ENCODE results near the gene PKP2. TPM values are rescaled to one million over a fixed set of nuclear protein-coding genes. Genes with fewer than 3 reads are reported as not detected.

Gene PKP2
- total and polyA plus RNA-seq, 4 donors: 6.8 to 123 (median 21.4) TPM

- Histone ChIP-seq H3K4me1 (ENCODE audit: control insufficient read depth, insufficient read depth, low read length) (no peaks in the 10 kb centered on the region), H3K27ac (ENCODE audit: low read depth, low read length) (no peak overlapping the region), H3K4me3 (ENCODE audit: low read depth, low read length) (no peak overlapping the region), H3K36me3 (ENCODE audit: control insufficient read depth, insufficient read depth, low read length) (no peaks in the 10 kb centered on the region), H3K27me3 (ENCODE audit: control insufficient read depth, insufficient read depth, low read length) (no peaks in the 10 kb centered on the region), H3K9me3 (ENCODE audit: control insufficient read depth, insufficient read depth, low read length) (no peaks in the 10 kb centered on the region)
- DNase-seq (ENCODE audit: low read depth in 4 of 6, low spot score in 6 of 6): no peak
- 83% methylated on average over 3 of the region's 5 CpGs for WGBS (ENCODE audit: insufficient coverage)
Measured at GRCh38 chr12:32777159-32777558, 119.4 kb downstream of the PKP2 start.

GRCh38 chr12:32776258-32776657 is 120.3 kb downstream of the PKP2 start:
- no CpG with 5 or more reads among the region's 4 CpGs for WGBS (ENCODE audit: insufficient coverage)
- Histone ChIP-seq H3K9me3 (ENCODE audit: control insufficient read depth, insufficient read depth, low read length) (no peaks in the 10 kb centered on the region), H3K36me3 (ENCODE audit: control insufficient read depth, insufficient read depth, low read length) (no peaks in the 10 kb centered on the region), H3K27ac (ENCODE audit: low read depth, low read length) (no peak overlapping the region), H3K27me3 (ENCODE audit: control insufficient read depth, insufficient read depth, low read length) (no peaks in the 10 kb centered on the region), H3K4me1 (ENCODE audit: control insufficient read depth, insufficient read depth, low read length) (no peaks in the 10 kb centered on the region), H3K4me3 (ENCODE audit: low read depth, low read length) (no peak overlapping the region)
- no peak for DNase-seq (ENCODE audit: low read depth in 4 of 6, low spot score in 6 of 6)

GRCh38 chr12:32773691-32774090 is 122.9 kb downstream of the PKP2 start:
- DNase-seq (ENCODE audit: low read depth in 4 of 6, low spot score in 6 of 6): no peak
- Histone ChIP-seq H3K9me3 (ENCODE audit: control insufficient read depth, insufficient read depth, low read length) (no peaks in the 10 kb centered on the region), H3K27me3 (ENCODE audit: control insufficient read depth, insufficient read depth, low read length) (no peaks in the 10 kb centered on the region), H3K36me3 (ENCODE audit: control insufficient read depth, insufficient read depth, low read length) (no peaks in the 10 kb centered on the region), H3K27ac (ENCODE audit: low read depth, low read length) (no peak overlapping the region), H3K4me1 (ENCODE audit: control insufficient read depth, insufficient read depth, low read length) (no peaks in the 10 kb centered on the region), H3K4me3 (ENCODE audit: low read depth, low read length) (no peak overlapping the region)
- 60% methylated on average over 1 of the region's 6 CpGs for WGBS (ENCODE audit: insufficient coverage)

- Histone ChIP-seq H3K9me3 (ENCODE audit: control insufficient read depth, insufficient read depth, low read length) (no peaks in the 10 kb centered on the region), H3K4me3 (ENCODE audit: low read depth, low read length) (no peak overlapping the region), H3K27ac (ENCODE audit: low read depth, low read length) (no peak overlapping the region), H3K36me3 (ENCODE audit: control insufficient read depth, insufficient read depth, low read length) (no peaks in the 10 kb centered on the region), H3K27me3 (ENCODE audit: control insufficient read depth, insufficient read depth, low read length) (no peaks in the 10 kb centered on the region), H3K4me1 (ENCODE audit: control insufficient read depth, insufficient read depth, low read length) (no peaks in the 10 kb centered on the region)
- WGBS (ENCODE audit: insufficient coverage): no CpG with 5 or more reads among the region's 1 CpG
- peak in 2 of 6 donors; percentile 7 to 62 for DNase-seq (ENCODE audit: low read depth in 4 of 6, low spot score in 6 of 6)
Measured at GRCh38 chr12:32770141-32770540, 126.4 kb downstream of the PKP2 start.

GRCh38 chr12:32768518-32768917 is 128.1 kb downstream of the PKP2 start:
- H3K27ac ChIP-seq (ENCODE audit: low read depth, low read length): no peak overlapping the region
- H3K4me3 ChIP-seq (ENCODE audit: low read depth, low read length): no peak overlapping the region
- 85% methylated on average over 4 of the region's 4 CpGs for WGBS (ENCODE audit: insufficient coverage)
- H3K36me3 ChIP-seq (ENCODE audit: control insufficient read depth, insufficient read depth, low read length): no peaks in the 10 kb centered on the region
- H3K27me3 ChIP-seq (ENCODE audit: control insufficient read depth, insufficient read depth, low read length): no peaks in the 10 kb centered on the region
- no peaks in the 10 kb centered on the region for H3K4me1 ChIP-seq (ENCODE audit: control insufficient read depth, insufficient read depth, low read length)
- no peak for DNase-seq (ENCODE audit: low read depth in 4 of 6, low spot score in 6 of 6)
- no peaks in the 10 kb centered on the region for H3K9me3 ChIP-seq (ENCODE audit: control insufficient read depth, insufficient read depth, low read length)

- WGBS (ENCODE audit: insufficient coverage): no CpG with 5 or more reads among the region's 4 CpGs
- no peaks in the 10 kb centered on the region for H3K4me1 ChIP-seq (ENCODE audit: control insufficient read depth, insufficient read depth, low read length)
Measured at GRCh38 chr12:32765906-32766305, 130.7 kb downstream of the PKP2 start.

GRCh38 chr12:32761716-32762115 is 134.9 kb downstream of the PKP2 start:
- H3K27ac ChIP-seq (ENCODE audit: low read depth, low read length): no peak overlapping the region
- no peaks in the 10 kb centered on the region for H3K9me3 ChIP-seq (ENCODE audit: control insufficient read depth, insufficient read depth, low read length)
- peaks cover 2% of the 10 kb centered on the region for H3K27me3 ChIP-seq (ENCODE audit: control insufficient read depth, insufficient read depth, low read length)
- no CpG with 5 or more reads among the region's 1 CpG for WGBS (ENCODE audit: insufficient coverage)
- no peak for DNase-seq (ENCODE audit: low read depth in 4 of 6, low spot score in 6 of 6)
- no peak overlapping the region for H3K4me3 ChIP-seq (ENCODE audit: low read depth, low read length)
- H3K4me1 ChIP-seq (ENCODE audit: control insufficient read depth, insufficient read depth, low read length): no peaks in the 10 kb centered on the region
- H3K36me3 ChIP-seq (ENCODE audit: control insufficient read depth, insufficient read depth, low read length): no peaks in the 10 kb centered on the region

More at GRCh38 chr12:32765906-32766305, 130.7 kb downstream of the PKP2 start:
- H3K36me3 ChIP-seq (ENCODE audit: control insufficient read depth, insufficient read depth, low read length): no peaks in the 10 kb centered on the region
- no peak for DNase-seq (ENCODE audit: low read depth in 4 of 6, low spot score in 6 of 6)
- H3K27me3 ChIP-seq (ENCODE audit: control insufficient read depth, insufficient read depth, low read length): peaks cover 2% of the 10 kb centered on the region
- H3K4me3 ChIP-seq (ENCODE audit: low read depth, low read length): no peak overlapping the region
- no peaks in the 10 kb centered on the region for H3K9me3 ChIP-seq (ENCODE audit: control insufficient read depth, insufficient read depth, low read length)
- no peak overlapping the region for H3K27ac ChIP-seq (ENCODE audit: low read depth, low read length)

- Histone ChIP-seq H3K27me3 (ENCODE audit: control insufficient read depth, insufficient read depth, low read length) (peaks cover 2% of the 10 kb centered on the region), H3K4me3 (ENCODE audit: low read depth, low read length) (no peak overlapping the region), H3K4me1 (ENCODE audit: control insufficient read depth, insufficient read depth, low read length) (peaks cover 11% of the 10 kb centered on the region), H3K9me3 (ENCODE audit: control insufficient read depth, insufficient read depth, low read length) (no peaks in the 10 kb centered on the region), H3K27ac (ENCODE audit: low read depth, low read length) (no peak overlapping the region), H3K36me3 (ENCODE audit: control insufficient read depth, insufficient read depth, low read length) (peaks cover 8% of the 10 kb centered on the region)
- DNase-seq (ENCODE audit: low read depth in 4 of 6, low spot score in 6 of 6): no peak
- WGBS (ENCODE audit: insufficient coverage): 100% methylated on average over 2 of the region's 3 CpGs
Measured at GRCh38 chr12:32757157-32757556, 139.4 kb downstream of the PKP2 start.

GRCh38 chr12:32756476-32757066 is 140.0 kb downstream of the PKP2 start:
- Histone ChIP-seq H3K27ac (ENCODE audit: low read depth, low read length) (no peak overlapping the region), H3K4me3 (ENCODE audit: low read depth, low read length) (peak overlapping the region; percentile 65), H3K9me3 (ENCODE audit: control insufficient read depth, insufficient read depth, low read length) (no peaks in the 10 kb centered on the region), H3K27me3 (ENCODE audit: control insufficient read depth, insufficient read depth, low read length) (peaks cover 2% of the 10 kb centered on the region), H3K36me3 (ENCODE audit: control insufficient read depth, insufficient read depth, low read length) (peaks cover 12% of the 10 kb centered on the region), H3K4me1 (ENCODE audit: control insufficient read depth, insufficient read depth, low read length) (peaks cover 11% of the 10 kb centered on the region)
- 17% methylated on average over 5 of the region's 8 CpGs for WGBS (ENCODE audit: insufficient coverage)
- DNase-seq (ENCODE audit: low read depth in 4 of 6, low spot score in 6 of 6): peak in 1 of 6 donors; percentile 11

- Histone ChIP-seq H3K36me3 (ENCODE audit: control insufficient read depth, insufficient read depth, low read length) (peaks cover 19% of the 10 kb centered on the region), H3K27me3 (ENCODE audit: control insufficient read depth, insufficient read depth, low read length) (no peaks in the 10 kb centered on the region), H3K4me3 (ENCODE audit: low read depth, low read length) (peak within 1 kb of the TSS; percentile 65), H3K9me3 (ENCODE audit: control insufficient read depth, insufficient read depth, low read length) (no peaks in the 10 kb centered on the region), H3K4me1 (ENCODE audit: control insufficient read depth, insufficient read depth, low read length) (peaks cover 11% of the 10 kb centered on the region), H3K27ac (ENCODE audit: low read depth, low read length) (peak within 1 kb of the TSS; percentile 97)
- DNase-seq (ENCODE audit: low read depth in 4 of 6, low spot score in 6 of 6): peak; percentile 94 to 100 (median 97)
- WGBS (ENCODE audit: insufficient coverage): 0% methylated on average over 25 of the region's 39 CpGs
Measured at GRCh38 chr12:32755654-32756475, 140.7 kb downstream of the PKP2 start, which contains the start of gene YARS2. Gene YARS2, minus strand, starts transcription at chr12:32755897. Its CDS starts 23 bp downstream, at chr12:32755874.

All from spinal cord (tissue), 10 donors.